Activated T-cell treated with anti-CD3 and anti-CD28 coated beads, Interleukin-2, amount 50 U/mL, for 24 hours (primary cell): Measurements from ENCODE around the gene RECQL5.

ENCODE experiments used
- DNase-seq: peaks from one replicate; pipeline ENCODE4 v3.0.0-alpha.2; 2020
- H3K27ac Mint-ChIP-seq: 2 replicates; pipeline ENCODE4 v1.8.0; 2020; ENCODE audit warnings: mild to moderate bottlenecking, mixed read lengths
- H3K27me3 Mint-ChIP-seq: 2 replicates; pipeline ENCODE4 v1.8.0; 2020; ENCODE audit warnings: mixed read lengths
- H3K36me3 Mint-ChIP-seq: 2 replicates; pipeline ENCODE4 v1.8.0; 2020; ENCODE audit warnings: low read depth, mixed read lengths
- H3K4me1 Mint-ChIP-seq: 2 replicates; pipeline ENCODE4 v1.8.0; 2020; ENCODE audit warnings: low read depth, mixed read lengths
- H3K4me3 Mint-ChIP-seq: 2 replicates; pipeline ENCODE4 v1.8.0; 2020; ENCODE audit warnings: mild to moderate bottlenecking, moderate library complexity, mixed read lengths
- H3K9me3 Mint-ChIP-seq: 2 replicates; pipeline ENCODE4 v1.8.0; 2020; ENCODE audit warnings: mixed read lengths

The RECQL5 gene

DNA sequence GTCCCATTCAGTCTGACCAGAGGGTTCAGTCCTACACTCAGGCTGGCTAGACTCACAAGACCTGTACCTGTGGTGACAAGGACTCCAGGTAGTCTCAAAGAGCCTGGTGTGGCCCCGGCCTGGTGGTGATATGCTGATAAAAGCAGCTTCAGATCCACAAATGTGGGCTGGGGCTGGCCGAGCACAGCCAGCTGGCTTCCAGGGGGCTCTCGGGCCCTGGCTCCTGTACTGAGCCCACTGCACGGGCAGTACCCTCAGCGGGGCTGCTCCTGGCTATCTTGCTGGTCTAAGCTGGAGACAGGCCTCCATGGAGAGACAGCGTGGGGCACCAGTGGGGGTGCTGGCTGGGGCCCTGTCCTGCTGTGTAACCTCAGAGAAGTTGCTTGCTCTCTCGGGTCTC, 29.4 kb downstream of the RECQL5 start:
- DNase-seq: no peak
- no peak overlapping the region for H3K4me3 Mint-ChIP-seq
- H3K4me1 Mint-ChIP-seq: peaks cover 10% of the 10 kb centered on the region
- H3K27me3 Mint-ChIP-seq: no peaks in the 10 kb centered on the region
- no peaks in the 10 kb centered on the region for H3K9me3 Mint-ChIP-seq
- H3K36me3 Mint-ChIP-seq: peaks cover 6% of the 10 kb centered on the region
- no peak overlapping the region for H3K27ac Mint-ChIP-seq

DNA sequence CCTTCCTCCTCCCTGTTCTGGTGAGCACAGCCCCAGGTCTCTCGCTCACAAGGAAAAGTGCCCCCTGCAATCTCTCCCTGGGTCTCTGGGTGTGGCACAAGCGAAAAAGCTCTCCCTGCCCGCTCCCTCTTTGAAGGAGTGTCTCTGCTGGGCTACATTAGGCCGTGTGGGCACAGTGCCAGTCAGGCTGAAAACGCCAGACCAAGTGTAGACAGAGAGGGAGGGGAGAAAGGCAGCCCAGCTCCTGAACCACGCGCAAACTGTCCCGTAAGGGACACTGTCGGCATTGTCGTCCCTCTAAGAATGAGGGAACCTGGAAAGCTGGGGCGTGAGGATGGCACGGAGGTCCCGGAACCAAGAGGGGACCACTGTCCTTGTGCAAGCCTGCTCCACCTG, 29.8 kb downstream of the RECQL5 start:
- Mint-ChIP-seq H3K4me1 (peaks cover 10% of the 10 kb centered on the region), H3K27me3 (no peaks in the 10 kb centered on the region), H3K36me3 (peaks cover 6% of the 10 kb centered on the region), H3K9me3 (no peaks in the 10 kb centered on the region), H3K4me3 (no peak overlapping the region), H3K27ac (no peak overlapping the region)
- no peak for DNase-seq

DNA sequence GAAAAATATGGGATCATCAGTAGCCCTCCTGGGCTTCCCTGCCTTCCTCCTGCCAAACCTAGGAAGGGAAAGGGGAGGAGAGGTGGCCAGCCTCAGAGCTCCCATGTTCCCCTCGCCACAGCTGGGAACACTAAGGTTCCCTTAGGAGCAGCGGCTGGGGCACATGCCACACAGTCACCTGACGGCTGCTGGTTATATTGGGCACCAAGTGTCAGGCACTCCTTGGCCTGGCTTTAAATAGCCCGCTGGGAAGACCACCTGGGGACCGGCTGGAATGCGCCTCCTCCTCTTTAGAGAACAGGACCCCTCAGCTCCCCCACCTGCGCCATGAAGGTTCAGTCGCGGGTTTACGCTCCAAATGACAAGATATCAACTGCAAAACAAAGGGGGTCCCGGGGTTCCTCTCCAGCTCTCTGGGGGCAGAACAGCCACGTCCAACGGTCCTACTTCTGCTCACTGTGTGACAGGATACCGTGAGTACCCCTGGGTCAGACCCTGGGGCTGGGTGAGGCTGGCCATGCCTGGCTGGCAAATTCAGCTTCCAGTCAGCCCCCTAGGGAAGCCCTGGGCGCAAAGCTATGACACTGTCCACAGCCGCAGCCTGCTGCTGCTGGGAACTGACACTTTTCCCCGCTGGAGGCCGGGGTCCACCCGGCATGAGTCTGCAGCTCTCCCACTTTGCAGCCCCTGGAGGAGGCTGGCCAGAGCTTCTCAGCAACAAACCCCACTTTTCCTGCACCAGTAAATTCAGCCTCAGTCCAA, 30.4 kb downstream of the RECQL5 start:
- H3K27me3 Mint-ChIP-seq: no peaks in the 10 kb centered on the region
- H3K4me3 Mint-ChIP-seq: no peak overlapping the region
- no peak overlapping the region for H3K27ac Mint-ChIP-seq
- H3K36me3 Mint-ChIP-seq: peaks cover 6% of the 10 kb centered on the region
- H3K4me1 Mint-ChIP-seq: peaks cover 10% of the 10 kb centered on the region
- no peaks in the 10 kb centered on the region for H3K9me3 Mint-ChIP-seq
- no peak for DNase-seq

DNA sequence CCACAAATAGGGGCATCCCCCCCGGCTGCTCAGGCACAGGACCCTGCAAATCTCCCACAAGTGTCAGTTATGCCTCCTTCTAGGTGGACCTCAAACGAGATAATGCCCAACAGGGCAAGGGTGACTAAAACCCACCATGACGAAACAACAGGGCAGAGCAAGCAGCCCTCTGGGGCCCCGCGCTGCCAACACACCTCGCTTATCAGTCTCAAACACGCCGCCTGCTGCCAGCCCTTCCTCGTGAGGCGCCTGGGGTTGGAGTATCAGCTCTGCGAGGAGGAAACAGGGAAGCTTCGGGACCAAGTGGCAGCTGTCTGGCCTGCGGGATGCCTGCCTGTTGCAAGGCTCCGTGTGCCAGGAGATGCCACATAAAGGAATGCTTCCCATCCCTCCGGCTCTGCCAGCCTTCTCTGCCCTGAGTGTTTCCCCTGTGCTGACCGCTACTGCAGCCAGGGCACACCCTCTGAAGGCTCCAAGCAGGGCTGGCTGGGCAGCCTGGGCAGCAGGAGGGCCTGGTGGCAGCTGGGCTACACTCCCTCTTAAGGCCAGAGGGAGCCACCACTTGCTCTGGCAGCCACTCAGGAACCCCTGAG, 31.2 kb downstream of the RECQL5 start:
- Mint-ChIP-seq H3K4me1 (peaks cover 10% of the 10 kb centered on the region), H3K9me3 (no peaks in the 10 kb centered on the region), H3K36me3 (peaks cover 10% of the 10 kb centered on the region), H3K27ac (peak overlapping the region; percentile 33), H3K4me3 (no peak overlapping the region), H3K27me3 (no peaks in the 10 kb centered on the region)
- no peak for DNase-seq

DNA sequence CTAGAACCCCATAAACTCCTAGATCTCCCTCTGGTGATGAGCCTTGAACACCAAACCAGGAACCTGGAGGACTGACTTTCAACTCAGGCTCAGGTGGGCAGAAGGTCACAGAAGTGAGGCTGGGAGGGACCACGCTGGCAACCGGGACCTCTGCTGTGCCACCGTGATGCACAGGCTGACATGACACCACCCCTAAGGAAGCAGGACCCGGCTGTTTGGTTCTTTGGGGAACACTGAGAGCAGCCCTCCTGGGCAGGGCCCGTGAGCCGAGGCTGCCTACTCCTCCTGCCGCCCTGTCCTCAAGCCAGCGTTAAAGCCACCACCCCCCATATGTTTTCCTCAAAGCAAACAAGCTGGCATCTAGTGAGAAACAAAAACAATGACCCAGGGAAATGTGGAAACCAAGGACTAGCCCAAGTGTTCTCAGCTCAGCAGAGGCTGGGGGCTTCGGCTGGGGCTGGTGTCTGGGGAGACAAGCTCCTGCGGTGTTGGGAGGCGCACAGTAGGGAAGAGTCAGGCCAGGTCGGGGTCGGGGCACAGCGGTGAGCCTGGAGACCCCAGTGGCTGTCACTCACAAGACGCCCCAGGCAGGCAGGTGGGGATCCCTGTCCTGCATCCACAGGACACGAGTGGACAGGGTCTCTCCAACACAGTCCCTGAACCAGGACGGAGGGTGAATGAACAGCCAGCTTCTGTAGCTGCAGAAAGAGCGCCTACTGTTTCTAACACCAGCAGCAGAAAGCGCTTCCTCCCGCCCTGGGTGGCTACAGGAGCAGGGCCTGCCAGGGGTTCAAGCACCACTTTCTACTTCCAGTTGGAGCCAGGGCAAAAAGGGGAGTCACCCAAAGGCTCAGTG, 32.0 kb downstream of the RECQL5 start:
- H3K4me3 Mint-ChIP-seq: no peak overlapping the region
- no peaks in the 10 kb centered on the region for H3K27me3 Mint-ChIP-seq
- H3K27ac Mint-ChIP-seq: no peak overlapping the region
- no peaks in the 10 kb centered on the region for H3K9me3 Mint-ChIP-seq
- DNase-seq: no peak
- peaks cover 15% of the 10 kb centered on the region for H3K36me3 Mint-ChIP-seq
- H3K4me1 Mint-ChIP-seq: peaks cover 10% of the 10 kb centered on the region

DNA sequence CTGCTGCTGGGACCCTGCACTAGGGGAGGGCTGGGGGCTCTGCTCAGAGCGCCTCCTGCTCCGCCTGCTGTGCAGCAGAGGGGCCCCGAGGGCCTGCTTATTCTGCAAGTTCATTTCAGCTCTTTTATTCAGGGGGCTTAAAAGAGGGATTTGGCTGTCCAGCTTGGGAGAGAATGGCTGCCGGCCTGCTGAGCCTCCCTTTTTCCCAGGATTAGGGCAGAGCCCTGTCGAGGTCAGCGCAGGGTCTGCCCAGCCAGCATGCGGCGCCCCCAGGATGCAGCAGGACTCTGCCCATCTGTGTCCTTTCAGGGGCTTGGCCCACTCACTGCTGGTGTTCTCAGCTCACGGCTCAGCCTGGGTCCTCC, 32.6 kb downstream of the RECQL5 start:
- no peaks in the 10 kb centered on the region for H3K9me3 Mint-ChIP-seq
- no peak for DNase-seq
- no peak overlapping the region for H3K27ac Mint-ChIP-seq
- no peak overlapping the region for H3K4me3 Mint-ChIP-seq
- peaks cover 15% of the 10 kb centered on the region for H3K36me3 Mint-ChIP-seq
- peaks cover 10% of the 10 kb centered on the region for H3K4me1 Mint-ChIP-seq
- H3K27me3 Mint-ChIP-seq: no peaks in the 10 kb centered on the region

DNA sequence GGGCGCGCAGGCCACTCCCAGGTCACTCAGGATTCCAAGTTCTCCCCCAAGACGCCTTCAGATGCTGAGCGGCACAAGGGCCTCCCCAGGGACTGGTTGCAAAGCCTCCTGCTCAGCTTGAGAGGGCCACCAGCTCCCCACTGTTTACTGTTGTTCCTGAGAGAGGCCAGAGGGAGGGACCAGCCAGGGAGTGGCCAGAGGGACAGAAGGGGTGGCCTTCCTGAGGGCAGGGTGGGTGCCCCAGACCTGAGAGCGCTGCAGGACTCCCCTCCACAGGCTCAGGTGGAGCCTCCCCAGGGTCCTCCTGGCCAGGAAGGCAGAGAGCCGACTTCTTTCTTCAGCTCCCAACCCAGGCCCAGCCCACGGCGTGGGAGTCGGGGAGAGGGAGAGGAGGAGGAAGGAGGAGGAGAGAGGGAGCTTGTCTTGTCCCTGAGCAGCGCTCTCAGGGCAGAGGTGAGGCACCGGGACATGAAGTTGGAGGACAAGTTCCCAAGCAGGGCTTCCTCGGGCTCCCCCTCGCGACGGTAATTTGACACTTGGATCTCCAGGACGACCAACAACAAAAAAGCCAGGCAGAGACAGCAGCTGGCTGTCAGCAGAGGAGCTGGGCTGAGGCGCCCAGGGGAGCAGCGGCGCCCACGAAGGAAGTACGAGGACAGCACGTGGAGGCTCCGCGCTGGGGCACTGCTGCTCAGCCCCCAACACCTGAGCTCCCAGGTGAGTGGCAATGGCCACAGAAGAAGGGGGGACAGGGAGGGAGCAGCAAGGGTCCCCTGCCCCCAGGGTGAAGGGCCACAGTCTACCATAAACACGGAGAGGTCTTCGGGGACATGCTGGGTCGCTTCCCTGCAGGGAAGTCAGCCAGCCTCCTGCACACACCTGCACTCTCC, 33.2 kb downstream of the RECQL5 start:
- peak; percentile 64 for DNase-seq
- H3K4me3 Mint-ChIP-seq: no peak overlapping the region
- no peak overlapping the region for H3K27ac Mint-ChIP-seq
- no peaks in the 10 kb centered on the region for H3K9me3 Mint-ChIP-seq
- H3K4me1 Mint-ChIP-seq: peaks cover 10% of the 10 kb centered on the region
- no peaks in the 10 kb centered on the region for H3K27me3 Mint-ChIP-seq
- H3K36me3 Mint-ChIP-seq: peaks cover 15% of the 10 kb centered on the region

DNA sequence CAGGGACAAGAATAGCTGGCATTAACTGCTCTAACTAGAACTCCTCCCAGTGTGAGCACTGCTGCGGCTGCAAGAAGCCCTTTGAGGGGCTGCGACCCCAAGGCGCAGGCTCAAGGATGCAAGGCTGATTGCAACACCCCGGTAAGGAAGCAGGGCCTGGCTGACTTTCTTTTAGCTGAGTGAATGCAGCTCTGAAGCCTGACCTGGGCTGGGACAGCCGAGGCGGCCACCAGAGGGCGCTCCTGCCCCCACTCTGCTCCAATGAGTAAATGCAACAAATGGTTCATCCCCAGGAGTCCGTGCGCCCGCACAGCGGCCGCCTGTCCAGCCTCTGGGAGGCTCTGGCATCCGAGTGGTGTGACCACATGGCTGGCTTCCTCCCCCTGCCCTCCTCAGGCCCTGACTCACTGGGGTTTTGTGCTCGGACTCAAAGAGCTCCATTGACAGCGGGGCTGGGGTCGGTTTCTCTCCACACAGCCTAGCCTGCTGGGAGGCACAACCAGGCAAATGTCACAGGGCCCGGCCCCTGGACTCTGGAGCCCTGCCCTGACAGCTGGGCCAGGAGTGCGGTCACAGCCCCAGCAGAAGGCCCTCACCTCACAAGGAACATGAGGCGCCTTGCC, 34.0 kb downstream of the RECQL5 start, which contains the start of gene SMIM5:
Gene SMIM5, plus strand, starts transcription at position 572 of the 623 bp plus-strand sequence. CDS start 6,768 bp downstream, outside the sequence.
- no peaks in the 10 kb centered on the region for H3K27me3 Mint-ChIP-seq
- peak; percentile 89 for DNase-seq
- H3K9me3 Mint-ChIP-seq: no peaks in the 10 kb centered on the region
- H3K4me1 Mint-ChIP-seq: peaks cover 10% of the 10 kb centered on the region
- H3K36me3 Mint-ChIP-seq: peaks cover 14% of the 10 kb centered on the region
- no peak within 1 kb of the TSS for H3K27ac Mint-ChIP-seq
- no peak within 1 kb of the TSS for H3K4me3 Mint-ChIP-seq

DNA sequence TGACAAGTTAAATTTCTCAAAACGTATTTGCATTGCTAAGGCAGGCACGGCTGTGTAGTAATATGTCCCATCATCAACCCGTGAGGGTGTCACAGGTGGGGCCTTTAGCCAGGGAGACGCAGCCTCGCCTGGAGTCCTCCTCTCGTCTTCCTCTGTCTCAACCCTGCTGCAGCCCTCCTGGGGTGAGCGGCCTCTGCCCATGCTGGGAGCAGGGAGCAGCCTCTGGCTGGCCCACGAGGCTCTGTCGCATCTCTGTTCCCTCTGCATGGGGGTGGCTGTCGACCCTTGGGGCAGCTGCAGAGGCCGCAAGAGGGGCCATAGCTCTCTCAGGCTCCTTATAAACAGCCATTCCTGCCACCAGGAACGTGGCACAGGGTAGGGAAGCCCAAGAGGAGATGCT, 34.5 kb downstream of the RECQL5 start:
- H3K4me1 Mint-ChIP-seq: peaks cover 10% of the 10 kb centered on the region
- no peaks in the 10 kb centered on the region for H3K27me3 Mint-ChIP-seq
- no peak overlapping the region for H3K4me3 Mint-ChIP-seq
- no peaks in the 10 kb centered on the region for H3K9me3 Mint-ChIP-seq
- peaks cover 13% of the 10 kb centered on the region for H3K36me3 Mint-ChIP-seq
- no peak for DNase-seq
- no peak overlapping the region for H3K27ac Mint-ChIP-seq

DNA sequence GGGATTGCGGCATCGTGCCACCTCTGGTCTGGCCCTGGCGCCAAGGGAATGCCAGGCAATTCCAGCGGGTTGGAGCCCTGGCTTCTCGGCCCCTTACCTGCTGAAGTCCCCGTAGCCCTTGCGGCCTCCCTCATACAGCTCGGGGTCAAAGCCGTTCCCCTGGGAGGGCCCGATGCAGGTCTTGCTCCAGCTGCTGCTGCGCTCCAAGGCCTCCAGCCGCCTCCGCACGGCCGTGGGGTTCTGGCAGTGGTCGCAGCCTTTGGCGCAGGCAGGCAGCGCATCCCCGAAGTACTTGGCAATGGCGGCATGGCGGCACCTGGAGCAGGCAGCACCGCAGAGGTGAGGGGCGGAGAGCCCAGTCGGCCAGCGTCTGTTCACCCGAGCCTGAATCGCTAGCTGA, 35.6 kb downstream of the RECQL5 start:
- H3K27ac Mint-ChIP-seq: no peak overlapping the region
- no peak overlapping the region for H3K4me3 Mint-ChIP-seq
- H3K36me3 Mint-ChIP-seq: peaks cover 23% of the 10 kb centered on the region
- no peaks in the 10 kb centered on the region for H3K27me3 Mint-ChIP-seq
- no peak for DNase-seq
- H3K4me1 Mint-ChIP-seq: peaks cover 10% of the 10 kb centered on the region
- H3K9me3 Mint-ChIP-seq: no peaks in the 10 kb centered on the region

DNA sequence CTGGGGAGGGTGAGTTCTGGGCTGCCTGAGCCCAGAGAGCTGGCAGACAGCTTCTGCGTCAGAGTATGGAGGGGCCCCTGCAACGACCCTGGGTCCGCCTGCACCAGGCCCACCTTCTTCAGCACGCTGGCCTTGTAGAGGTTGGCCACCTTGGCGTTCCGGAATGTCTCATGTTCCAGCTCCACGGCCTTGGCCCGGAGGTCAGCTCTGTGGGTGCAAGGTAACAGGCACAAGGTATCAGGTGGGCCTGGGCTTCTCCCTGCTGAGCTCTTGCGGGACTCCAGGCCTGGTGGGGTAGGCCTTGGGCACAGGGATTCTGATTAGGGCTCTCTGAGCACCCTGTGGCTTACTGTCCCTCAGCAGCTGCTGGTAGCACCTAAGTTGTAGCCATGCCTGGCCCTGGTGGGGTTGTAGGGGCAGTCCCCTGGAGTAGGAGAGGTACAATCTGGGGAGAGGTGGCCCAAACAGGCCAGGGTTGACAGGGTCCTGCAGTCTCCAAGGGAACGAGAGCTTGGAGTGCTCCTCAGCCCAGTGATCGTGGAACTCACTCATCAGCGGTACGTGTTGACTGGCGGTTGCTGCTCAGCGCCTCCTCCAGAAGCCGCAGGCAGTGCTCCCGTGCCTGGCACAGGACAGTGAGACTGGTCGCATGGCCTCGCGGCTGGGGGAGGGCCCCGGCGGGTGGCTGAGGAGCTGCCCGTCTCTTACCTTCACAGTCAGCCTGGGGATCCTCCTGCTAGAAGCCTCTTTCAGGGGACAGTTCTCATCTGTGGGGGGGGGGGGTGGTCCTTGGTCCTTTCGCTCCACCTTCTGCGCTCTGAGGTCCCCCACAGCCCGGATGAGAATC, 36.7 kb downstream of the RECQL5 start:
- no peaks in the 10 kb centered on the region for H3K27me3 Mint-ChIP-seq
- no peaks in the 10 kb centered on the region for H3K9me3 Mint-ChIP-seq
- no peak overlapping the region for H3K4me3 Mint-ChIP-seq
- DNase-seq: no peak
- H3K27ac Mint-ChIP-seq: no peak overlapping the region
- peaks cover 24% of the 10 kb centered on the region for H3K36me3 Mint-ChIP-seq
- H3K4me1 Mint-ChIP-seq: peaks cover 10% of the 10 kb centered on the region

DNA sequence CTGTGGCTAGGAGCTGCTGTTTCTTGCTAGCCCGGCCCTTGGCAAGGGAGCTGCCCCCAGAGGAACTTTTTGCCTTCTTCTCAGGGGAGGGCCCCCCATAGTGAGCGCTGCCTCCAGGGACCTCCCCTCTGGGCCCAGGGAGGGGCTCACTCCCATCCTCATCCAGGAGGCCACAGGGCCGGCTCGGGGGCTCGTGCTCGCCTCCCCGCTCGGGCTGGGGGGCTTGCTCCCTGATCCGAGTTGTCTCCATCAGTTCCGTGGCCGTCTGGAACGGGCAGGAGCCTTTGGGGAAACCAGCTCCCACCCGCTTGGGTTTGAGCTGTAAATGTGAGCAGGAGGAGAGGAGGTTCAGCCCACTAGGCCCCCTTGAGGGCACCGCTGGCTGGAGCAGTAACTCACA, 37.8 kb downstream of the RECQL5 start:
- H3K27ac Mint-ChIP-seq: no peak overlapping the region
- no peak overlapping the region for H3K4me3 Mint-ChIP-seq
- DNase-seq: no peak
- no peaks in the 10 kb centered on the region for H3K27me3 Mint-ChIP-seq
- no peaks in the 10 kb centered on the region for H3K9me3 Mint-ChIP-seq
- H3K36me3 Mint-ChIP-seq: peaks cover 25% of the 10 kb centered on the region
- peaks cover 10% of the 10 kb centered on the region for H3K4me1 Mint-ChIP-seq

DNA sequence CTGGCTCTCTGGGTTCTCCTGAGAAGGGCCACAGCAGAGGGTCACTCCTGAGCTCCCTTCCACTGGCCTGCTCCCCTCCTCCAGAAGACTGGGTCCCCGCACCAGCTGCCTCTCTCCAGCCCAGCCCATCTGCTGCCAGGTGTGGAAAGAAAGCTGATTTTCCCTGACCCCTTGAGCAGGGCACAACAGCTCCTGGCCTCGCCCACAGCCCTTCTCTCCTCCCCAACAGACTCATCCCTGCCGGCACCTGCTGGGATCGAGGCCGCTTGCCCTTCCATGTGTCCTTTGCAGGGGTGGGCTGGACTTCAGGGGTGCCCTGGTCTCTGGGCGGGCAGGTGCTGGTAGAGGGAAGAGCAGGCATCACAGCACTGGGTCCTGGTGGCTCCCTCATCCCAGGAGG, 38.5 kb downstream of the RECQL5 start:
- Mint-ChIP-seq H3K36me3 (peaks cover 25% of the 10 kb centered on the region), H3K4me1 (peaks cover 6% of the 10 kb centered on the region), H3K27ac (peak overlapping the region; percentile 11), H3K4me3 (no peak overlapping the region), H3K27me3 (no peaks in the 10 kb centered on the region), H3K9me3 (no peaks in the 10 kb centered on the region)
- no peak for DNase-seq
